NCI-H460 (cell line): ENCODE measurements around the gene NISCH. TPM values are rescaled to one million over a fixed set of nuclear protein-coding genes. Genes with fewer than 3 reads are reported as not detected.

ENCODE experiments used
- DNase-seq: peaks from one replicate; pipeline ENCODE4 v3.0.0-alpha.2; 2016; ENCODE audit warnings: low read depth; ENCODE audit errors: extremely low read depth
- total RNA-seq: library from RNA; depleted of rRNA; stranded (reverse); fragments of >200 nt; shearing (Covaris generic); gene quantifications from 2 replicates; pipeline ENCODE4 v1.2.3, GENCODE V29; 2014

Gene NISCH
- total RNA-seq, 1 experiment from 2014 or later: 18.4 TPM

- DNase-seq: peak; percentile 49
These were observed 8.5 kb upstream of the NISCH start for GRCh38 chr3:52446631-52447511.

GRCh38 chr3:52447512-52448355, 7.7 kb upstream of the NISCH start:
- DNase-seq: no peak

- DNase-seq: no peak
These were observed 4.7 kb upstream of the NISCH start for GRCh38 chr3:52450489-52451236.

- DNase-seq: no peak
These were observed 3.9 kb upstream of the NISCH start for GRCh38 chr3:52451237-52452083.

- no peak for DNase-seq
These were observed 3.3 kb upstream of the NISCH start for GRCh38 chr3:52452126-52452525.

- no peak for DNase-seq
These were observed 2.7 kb upstream of the NISCH start for GRCh38 chr3:52452570-52453221.

- no peak for DNase-seq
These were observed 1.7 kb upstream of the NISCH start, which contains the start of gene TNNC1 for GRCh38 chr3:52453496-52454249. TSS of gene TNNC1 (minus strand) at chr3:52454041. CDS start at chr3:52454015, 26 bp downstream.

GRCh38 chr3:52454250-52454937, 1.0 kb upstream of the NISCH start:
- no peak for DNase-seq

GRCh38 chr3:52454938-52455282, 494 bp upstream of the NISCH start:
- no peak for DNase-seq

- DNase-seq: no peak
These were observed 880 bp downstream of the NISCH start for GRCh38 chr3:52456169-52456799.

GRCh38 chr3:52456800-52457183, 1.4 kb downstream of the NISCH start:
- no peak for DNase-seq

- no peak for DNase-seq
These were observed 2.8 kb downstream of the NISCH start for GRCh38 chr3:52458031-52458760.

- no peak for DNase-seq
These were observed 3.6 kb downstream of the NISCH start for GRCh38 chr3:52458770-52459545.

GRCh38 chr3:52461874-52462273, 6.5 kb downstream of the NISCH start:
- no peak for DNase-seq

- DNase-seq: no peak
These were observed 8.0 kb downstream of the NISCH start for GRCh38 chr3:52463416-52463815.

GRCh38 chr3:52468336-52468735, 12.9 kb downstream of the NISCH start:
- no peak for DNase-seq
